K562 (cell line): ENCODE results near the gene ACBD4. TPM values are rescaled to one million over a fixed set of nuclear protein-coding genes. Genes with fewer than 3 reads are reported as not detected.

Experiments
- ATAC-seq: fragments of 200-7000 bp; cut with Tn5 transposase; 3 replicates; pipeline ENCODE4 v1.9.1; 2020; ENCODE audit warnings: moderate library complexity
- BruUV-seq: library from RNA; stranded (reverse); fragments of 400-500 nt; replicated peaks from 2 replicates; lab custom pipeline; 2021; lab: Mats Ljungman, UMichigan
- CTCF ChIA-PET: fragments of 300-600 bp; formaldehyde crosslinking; extraction: SDS; loops from one replicate; lab custom pipeline; 2021; ENCODE audit warnings: low intra/inter-chr PET ratio; lab: Yijun Ruan, JAX
- POLR2A ChIA-PET: fragments of 300-600, 350-650 bp; sonication (Branson Sonifier 250); formaldehyde crosslinking; extraction: SDS; loops from one replicate; lab custom pipeline; 2021; ENCODE audit warnings: antibody characterized with exemption, inconsistent platforms; lab: Yijun Ruan, JAX
- DNase-seq, 4 experiments: peaks; one replicate each; pipeline versions ENCODE4 v3.0.0 to v3.0.0-alpha.2; 2011 to 2018; ENCODE audit warnings: low spot score in 3 of 4, mixed read lengths in 3 of 4; ENCODE audit errors: extremely low read depth in 1 of 4
- FAIRE-seq: peaks from 2 replicates; lab custom pipeline; 2011; peaks lifted over from hg19 to GRCh38; lab: Jason Lieb, UNC
- H2AFZ ChIP-seq: 2 replicates; pipeline ENCODE4 v1.6.0; 2011; ENCODE audit warnings: low read depth, low read length, control low read depth, inconsistent platforms
- H3K27ac ChIP-seq: fragments of 200-600 bp; 3 replicates; pipeline ENCODE4 v1.8.0; 2011; ENCODE audit warnings: low read depth, mild to moderate bottlenecking, control low read depth, inconsistent platforms, low read length, moderate library complexity, mixed read lengths; ENCODE audit errors: extremely low read depth
- H3K27me3 ChIP-seq, 2 experiments: fragments of 300-600 bp in 1 of 2; 2 replicates in 1 of 2; 3 replicates in 1 of 2; pipeline versions ENCODE4 v1.6.0 to v1.8.0; 2011; ENCODE audit warnings: inconsistent platforms in 2 of 2, low read length in 2 of 2, mild to moderate bottlenecking in 1 of 2, mixed read lengths in 1 of 2, moderate library complexity in 1 of 2; ENCODE audit not compliant: control insufficient read depth in 2 of 2, insufficient read depth in 2 of 2
- H3K36me3 ChIP-seq: fragments of 300-600 bp; 3 replicates; pipeline ENCODE4 v1.8.0; 2011; ENCODE audit warnings: mild to moderate bottlenecking, low read length, inconsistent platforms; ENCODE audit not compliant: control insufficient read depth, insufficient read depth
- H3K4me1 ChIP-seq, 2 experiments: fragments of 200-600 bp in 1 of 2; replicated peaks in 1 of 2; 2 replicates in 1 of 2; 3 replicates in 1 of 2; pipeline versions ENCODE4 v1.5.1 to v1.8.0; 2011; ENCODE audit warnings: inconsistent platforms in 2 of 2, low read length in 2 of 2, mild to moderate bottlenecking in 1 of 2, mixed read lengths in 1 of 2, moderate library complexity in 1 of 2; ENCODE audit not compliant: control insufficient read depth in 2 of 2, insufficient read depth in 2 of 2
- H3K4me2 ChIP-seq: 2 replicates; pipeline ENCODE4 v1.6.1; 2011; ENCODE audit warnings: low read length, control low read depth, inconsistent platforms, mixed read lengths; ENCODE audit not compliant: insufficient read depth
- H3K4me3 ChIP-seq: fragments of 200-600 bp; sonication (generic), shearing (Covaris generic); 2 replicates; pipeline ENCODE4 v1.5.1; 2016; ENCODE audit warnings: control low read depth, inconsistent platforms
- H3K79me2 ChIP-seq: fragments of 200-600 bp; 3 replicates; pipeline ENCODE4 v1.8.0; 2011; ENCODE audit warnings: low read length, inconsistent platforms; ENCODE audit not compliant: control insufficient read depth, insufficient read depth
- H3K9ac ChIP-seq, 2 experiments: 2 replicates each; pipeline versions ENCODE4 v1.6.0 to v1.6.1; 2011; ENCODE audit warnings: low read depth in 2 of 2, low read length in 2 of 2, control low read depth in 1 of 2, inconsistent platforms in 1 of 2, mild to moderate bottlenecking in 1 of 2, mixed read lengths in 1 of 2; ENCODE audit not compliant: insufficient read depth in 1 of 2
- H3K9me1 ChIP-seq: one replicate; pipeline ENCODE4 v1.6.0; 2011; ENCODE audit warnings: inconsistent platforms, mild to moderate bottlenecking, low read length, moderate library complexity; ENCODE audit not compliant: control insufficient read depth, insufficient read depth
- H3K9me3 ChIP-seq: replicated peaks from 2 replicates; pipeline ENCODE4 v1.5.1; 2011; ENCODE audit warnings: low read depth, low read length, inconsistent platforms; ENCODE audit not compliant: control insufficient read depth, insufficient read depth
- H4K20me1 ChIP-seq: replicated peaks from 2 replicates; pipeline ENCODE4 v1.6.1; 2011; ENCODE audit warnings: low read length, inconsistent platforms, mixed read lengths; ENCODE audit not compliant: control insufficient read depth, insufficient read depth
- CLOCK ChIP-seq: fragments of 250-450 bp; sonication (Bioruptor Pico); IDR thresholded peaks from 2 replicates; pipeline ENCODE4 v1.4.0; 2020; ENCODE audit warnings: mild to moderate bottlenecking, moderate library complexity, borderline replicate concordance
- FOXP4 ChIP-seq: sonication (generic); formaldehyde crosslinking; IDR thresholded peaks from 2 replicates; pipeline ENCODE4 v1.8.0; 2022; ENCODE audit warnings: mild to moderate bottlenecking, missing genetic modification reagents, borderline replicate concordance
- MECOM ChIP-seq: fragments of 250-450 bp; sonication (Bioruptor Pico); IDR thresholded peaks from 2 replicates; pipeline ENCODE4 v1.8.0; 2022; ENCODE audit warnings: inconsistent platforms
- NFATC3 ChIP-seq: fragments of 450-650 bp; IDR thresholded peaks from 2 replicates; pipeline ENCODE4 v1.6.1; 2017; ENCODE audit warnings: mild to moderate bottlenecking
- RNF2 ChIP-seq: sonication (generic); IDR thresholded peaks from 2 replicates; pipeline ENCODE4 v1.6.1; 2016
- USF2 ChIP-seq: sonication (generic); formaldehyde crosslinking; IDR thresholded peaks from 2 replicates; pipeline ENCODE4 v1.5.0; 2020; ENCODE audit warnings: missing genetic modification reagents
- ZC3H8 ChIP-seq: fragments of 450-650 bp; IDR thresholded peaks from 2 replicates; pipeline ENCODE4 v1.6.1; 2017
- ZNF146 ChIP-seq: IDR thresholded peaks from one replicate; pipeline ENCODE4 v1.6.1; 2018; ENCODE audit warnings: missing compliant biosample characterization; ENCODE audit not compliant: unreplicated experiment
- ZNF318 ChIP-seq, 2 experiments: fragments of 450-650 bp; IDR thresholded peaks; 2 replicates each; pipeline ENCODE4 v1.6.1; 2016; ENCODE audit warnings: mild to moderate bottlenecking in 2 of 2, borderline replicate concordance in 1 of 2, low read depth in 1 of 2, moderate library complexity in 1 of 2
- WGBS: fragments of 100-300 bp; shearing (Covaris generic); methylation state at CpG from one replicate; pipeline ENCODE4 v1.1.6; 2016; ENCODE audit warnings: low coverage, mixed read lengths; ENCODE audit not compliant: insufficient coverage; ENCODE audit errors: missing lambda C conversion rate; 5-methylcytosine and 5-hydroxymethylcytosine counted together
- in situ Hi-C: fragments of 300-500 bp; cut with MboI; formaldehyde crosslinking; loops from 4 replicates; pipeline ENCODE4 v1.15.0; 2018; ENCODE audit warnings: inconsistent platforms, mixed read lengths
- intact Hi-C: fragments of 100-400 bp; cut with micrococcal nuclease; formaldehyde crosslinking; loops from 2 replicates; pipeline ENCODE4 v1.14.2; 2022
- polyA plus RNA-seq, 8 experiments: library from polyadenylated mRNA; depleted of rRNA in 4 of 8; stranded (reverse) in 5 of 8; unstranded in 3 of 8; fragments of >200 nt; fragmentation: Nextera tagmentation in 2 of 8; fragmentation: Illumina TruSeq in 1 of 8; extraction: Ambion mirVana in 2 of 8; extraction: Trizol in 1 of 8; gene quantifications; 2 replicates each; pipeline versions ENCODE4 v1.2.1 to v1.2.3, GENCODE V29; 2011 to 2014; ENCODE audit warnings: inconsistent platforms in 1 of 8, missing spikeins in 1 of 8
- total RNA-seq, 7 experiments: library from RNA; depleted of rRNA in 6 of 7; stranded (reverse); fragments of >200 nt in 6 of 7; fragmentation: Illumina TruSeq in 2 of 7; extraction: Trizol in 2 of 7; gene quantifications; 2 replicates each; pipeline versions ENCODE4 v1.2.1 to v1.2.3, GENCODE V29; 2011 to 2021; ENCODE audit warnings: low replicate concordance in 1 of 7

ACBD4 gene
- total and polyA plus RNA-seq, 9 of the 15 experiments (the other 6 are each of a cell fraction or from before 2014, with no cell fraction given) = 0.14 to 6.9 (median 4.6) TPM

- in situ Hi-C loops (no loop called here), intact Hi-C loops (no loop called here)
- H3K4me2 ChIP-seq = no peak overlapping the region
- no peak overlapping the region for H2AFZ ChIP-seq
- no peaks in the 10 kb centered on the region for H3K4me1 ChIP-seq
- H3K79me2 ChIP-seq = no peaks in the 10 kb centered on the region
- ChIA-PET CTCF (no interaction called here), POLR2A (interaction anchor here (0.8 kb wide), 1 partner anchor 158 kb away, joined by 3 read pairs; no protein-coding TSS in a partner anchor)
- ATAC-seq (no peak), DNase-seq (no peak), FAIRE-seq (no peak)
- no peak overlapping the region for H3K4me3 ChIP-seq
- no peaks in the 10 kb centered on the region for H3K9me1 ChIP-seq
- no peak overlapping the region for H3K27ac ChIP-seq
- H3K9ac ChIP-seq = no peak overlapping the region
- 92% methylated on average over 3 of the region's 3 CpGs for WGBS
- no peaks in the 10 kb centered on the region for H3K27me3 ChIP-seq
- no TSS peak for BruUV-seq
- H3K9me3 ChIP-seq = no peaks in the 10 kb centered on the region
- H3K36me3 ChIP-seq = peaks cover 91% of the 10 kb centered on the region
- H4K20me1 ChIP-seq = peaks cover 3% of the 10 kb centered on the region; the same call in 1 of the 2 replicates
- TF ChIP-seq ZNF146 (CRISPR knock-in tag) = no peak
- no peak for TF ChIP-seq NFATC3
- TF ChIP-seq MECOM (CRISPR knock-in tag) = no peak
- TF ChIP-seq ZC3H8 = no peak
- no peak for TF ChIP-seq USF2 (CRISPR knock-in tag)
- TF ChIP-seq ZNF318 (IDR thresholded peaks at IDR 0.05; ENCODE audit: borderline replicate concordance in 1 of 2, low read depth in 1 of 2) = no peak
- TF ChIP-seq RNF2 = no peak
- no peak for TF ChIP-seq FOXP4
- TF ChIP-seq CLOCK (CRISPR knock-in tag) = no peak
Measured at GRCh38 chr17:45090711-45091110, 44.8 kb upstream of the ACBD4 start.
